ENCODE measurements around the gene SPO11.

DNA sequence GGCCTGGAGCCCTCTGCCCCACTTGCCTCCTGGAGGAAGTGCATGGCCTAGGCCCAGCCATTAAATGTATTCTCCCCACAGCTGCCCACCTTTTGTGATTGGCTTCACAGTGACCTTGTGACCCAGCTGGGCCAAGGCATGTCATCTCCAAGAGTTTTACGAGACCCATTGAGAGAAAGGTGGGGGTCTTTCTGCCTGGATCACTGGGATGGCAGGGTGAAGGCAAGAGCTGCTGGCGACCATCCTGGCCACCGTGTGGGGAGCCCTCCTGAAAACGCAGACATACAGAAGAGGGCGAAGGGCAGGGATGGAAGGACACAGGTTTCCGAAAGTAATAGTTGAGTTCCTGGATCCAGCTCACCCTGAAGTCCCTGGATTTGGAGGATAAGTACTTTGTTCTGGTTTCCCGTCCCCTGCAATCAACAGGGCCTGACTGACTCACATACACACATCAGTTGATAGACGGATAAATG, 12.3 kb upstream of the SPO11 start:
- TF ChIP-seq, protein P1, sequence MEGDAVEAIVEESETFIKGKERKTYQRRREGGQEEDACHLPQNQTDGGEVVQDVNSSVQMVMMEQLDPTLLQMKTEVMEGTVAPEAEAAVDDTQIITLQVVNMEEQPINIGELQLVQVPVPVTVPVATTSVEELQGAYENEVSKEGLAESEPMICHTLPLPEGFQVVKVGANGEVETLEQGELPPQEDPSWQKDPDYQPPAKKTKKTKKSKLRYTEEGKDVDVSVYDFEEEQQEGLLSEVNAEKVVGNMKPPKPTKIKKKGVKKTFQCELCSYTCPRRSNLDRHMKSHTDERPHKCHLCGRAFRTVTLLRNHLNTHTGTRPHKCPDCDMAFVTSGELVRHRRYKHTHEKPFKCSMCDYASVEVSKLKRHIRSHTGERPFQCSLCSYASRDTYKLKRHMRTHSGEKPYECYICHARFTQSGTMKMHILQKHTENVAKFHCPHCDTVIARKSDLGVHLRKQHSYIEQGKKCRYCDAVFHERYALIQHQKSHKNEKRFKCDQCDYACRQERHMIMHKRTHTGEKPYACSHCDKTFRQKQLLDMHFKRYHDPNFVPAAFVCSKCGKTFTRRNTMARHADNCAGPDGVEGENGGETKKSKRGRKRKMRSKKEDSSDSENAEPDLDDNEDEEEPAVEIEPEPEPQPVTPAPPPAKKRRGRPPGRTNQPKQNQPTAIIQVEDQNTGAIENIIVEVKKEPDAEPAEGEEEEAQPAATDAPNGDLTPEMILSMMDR (IDR thresholded peaks at IDR 0.05; ENCODE audit: low read depth, low read length, poor library complexity, severe bottlenecking) = no peak
- no peak for TF ChIP-seq EZH2phosphoT487 (IDR thresholded peaks at IDR 0.05; ENCODE audit: borderline replicate concordance, low read length)
